ENCODE measurements around the gene IRAK3. TPM values are rescaled to one million over a fixed set of nuclear protein-coding genes. Genes with fewer than 3 reads are reported as not detected.

Gene IRAK3
- total RNA-seq, 1 donor, result 3.0 TPM

DNA sequence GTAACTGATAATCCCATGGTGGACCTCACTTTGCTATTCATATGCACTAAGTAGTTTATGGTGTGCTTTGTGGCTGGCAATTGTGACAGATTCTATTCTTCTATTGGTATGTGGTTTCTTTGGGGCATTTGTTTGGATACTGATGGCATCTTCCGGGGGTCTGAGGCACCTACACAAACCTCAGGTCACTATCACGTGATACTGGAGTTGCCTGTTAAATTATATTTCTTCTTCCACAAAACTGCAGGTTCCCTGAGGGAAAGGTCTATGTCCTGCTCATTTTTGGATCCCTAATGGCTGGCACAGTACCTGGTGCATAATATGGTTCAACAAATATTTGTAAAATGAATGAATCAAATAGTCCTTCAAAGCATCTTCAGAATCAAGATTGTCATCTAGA is 63.8 kb downstream of the IRAK3 start:
- no peak overlapping the region for H3K4me3 ChIP-seq (ENCODE audit: low read depth, low read length)
- no peak for DNase-seq (ENCODE audit: low read depth)
- TF ChIP-seq, protein P1, sequence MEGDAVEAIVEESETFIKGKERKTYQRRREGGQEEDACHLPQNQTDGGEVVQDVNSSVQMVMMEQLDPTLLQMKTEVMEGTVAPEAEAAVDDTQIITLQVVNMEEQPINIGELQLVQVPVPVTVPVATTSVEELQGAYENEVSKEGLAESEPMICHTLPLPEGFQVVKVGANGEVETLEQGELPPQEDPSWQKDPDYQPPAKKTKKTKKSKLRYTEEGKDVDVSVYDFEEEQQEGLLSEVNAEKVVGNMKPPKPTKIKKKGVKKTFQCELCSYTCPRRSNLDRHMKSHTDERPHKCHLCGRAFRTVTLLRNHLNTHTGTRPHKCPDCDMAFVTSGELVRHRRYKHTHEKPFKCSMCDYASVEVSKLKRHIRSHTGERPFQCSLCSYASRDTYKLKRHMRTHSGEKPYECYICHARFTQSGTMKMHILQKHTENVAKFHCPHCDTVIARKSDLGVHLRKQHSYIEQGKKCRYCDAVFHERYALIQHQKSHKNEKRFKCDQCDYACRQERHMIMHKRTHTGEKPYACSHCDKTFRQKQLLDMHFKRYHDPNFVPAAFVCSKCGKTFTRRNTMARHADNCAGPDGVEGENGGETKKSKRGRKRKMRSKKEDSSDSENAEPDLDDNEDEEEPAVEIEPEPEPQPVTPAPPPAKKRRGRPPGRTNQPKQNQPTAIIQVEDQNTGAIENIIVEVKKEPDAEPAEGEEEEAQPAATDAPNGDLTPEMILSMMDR (IDR thresholded peaks at IDR 0.05; ENCODE audit: insufficient read depth, low read depth, low read length), result no peak

DNA sequence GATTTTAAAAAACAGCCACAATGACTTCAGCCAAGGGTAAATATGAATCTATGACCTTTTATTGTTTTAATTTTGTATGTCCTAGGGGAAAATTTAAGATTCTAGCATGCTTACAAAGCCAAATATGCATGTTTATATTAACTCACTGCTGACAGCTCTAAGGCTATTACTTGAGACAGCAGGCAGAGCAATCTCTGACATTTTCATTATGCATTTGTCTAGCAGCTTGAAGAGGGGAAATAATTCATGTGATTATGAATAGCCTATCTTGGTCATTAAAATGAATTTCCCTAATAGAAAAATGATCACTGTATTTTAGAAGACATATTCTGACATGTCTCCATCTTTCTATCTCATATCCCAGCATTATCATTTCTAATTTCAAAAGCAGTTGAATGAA is 66.7 kb downstream of the IRAK3 start:
- TF ChIP-seq, protein P1 (IDR thresholded peaks at IDR 0.05; ENCODE audit: insufficient read depth, low read depth, low read length), result no peak
- H3K4me3 ChIP-seq (ENCODE audit: low read depth, low read length), result no peak overlapping the region
- DNase-seq (ENCODE audit: low read depth), result no peak

DNA sequence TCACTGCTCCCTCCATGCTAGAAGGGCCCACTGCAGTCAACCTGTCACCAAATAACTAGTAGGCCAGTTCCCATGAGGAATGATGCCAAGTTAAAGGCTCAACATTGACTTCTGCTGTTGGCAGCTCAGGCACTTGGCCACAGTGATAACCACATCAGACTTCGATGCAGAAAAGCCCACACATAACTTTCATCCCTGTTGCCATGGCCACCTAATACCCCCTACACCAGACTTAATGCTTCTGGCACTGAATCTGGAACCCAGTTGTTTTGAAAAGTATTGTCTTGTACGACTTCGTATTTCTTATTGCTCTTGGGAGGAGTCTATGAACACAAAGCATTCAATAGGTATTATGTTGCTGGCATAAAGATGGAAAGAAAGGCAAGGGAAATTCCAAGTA is 69.0 kb downstream of the IRAK3 start:
- no peak for DNase-seq (ENCODE audit: low read depth)
- no peak overlapping the region for H3K4me3 ChIP-seq (ENCODE audit: low read depth, low read length)
- TF ChIP-seq, protein P1 (IDR thresholded peaks at IDR 0.05; ENCODE audit: insufficient read depth, low read depth, low read length), result no peak

DNA sequence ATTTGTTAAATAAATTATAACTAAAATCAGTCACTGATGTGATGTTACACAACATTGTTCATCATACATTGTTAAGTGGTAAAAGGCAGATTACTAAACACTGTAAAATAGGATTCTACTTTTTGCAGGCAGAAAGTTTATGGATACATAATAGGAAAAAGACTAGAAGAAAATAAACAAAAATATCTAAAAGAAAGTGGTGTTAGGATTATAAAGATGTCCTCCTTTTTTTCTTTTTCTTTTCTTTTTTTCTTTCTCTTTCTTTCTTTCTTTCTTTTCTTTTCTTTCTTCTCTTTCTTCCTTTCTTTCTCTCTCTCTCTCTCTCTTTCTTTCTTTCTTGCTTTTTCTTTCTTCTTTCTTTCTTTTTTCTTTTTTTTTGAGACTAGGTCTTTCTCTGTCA is 73.7 kb downstream of the IRAK3 start:
- H3K4me3 ChIP-seq (ENCODE audit: low read depth, low read length), result no peak overlapping the region
- TF ChIP-seq, protein P1 (IDR thresholded peaks at IDR 0.05; ENCODE audit: insufficient read depth, low read depth, low read length), result no peak
- DNase-seq (ENCODE audit: low read depth), result no peak

DNA sequence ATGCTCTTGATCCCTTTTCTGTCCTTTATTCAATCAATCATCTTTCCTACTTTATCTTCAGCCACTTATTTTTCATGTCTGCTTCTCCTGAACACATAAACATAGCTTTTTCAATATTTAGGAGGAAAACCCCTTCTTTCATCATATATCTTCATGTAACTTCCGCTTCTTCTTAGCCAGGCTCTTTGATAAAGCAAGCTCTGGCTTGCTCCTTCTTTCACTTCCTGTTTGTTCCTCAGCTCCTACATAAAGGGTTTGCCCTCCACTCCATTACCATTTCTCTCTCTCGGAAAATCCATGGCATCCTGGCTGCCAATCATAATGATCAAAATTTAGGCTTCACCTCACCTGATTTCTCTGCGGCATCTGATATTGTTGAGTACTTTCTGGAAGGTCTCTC is 79.5 kb downstream of the IRAK3 start:
- no peak for DNase-seq (ENCODE audit: low read depth)
- TF ChIP-seq, protein P1 (IDR thresholded peaks at IDR 0.05; ENCODE audit: insufficient read depth, low read depth, low read length), result no peak
- H3K4me3 ChIP-seq (ENCODE audit: low read depth, low read length), result no peak overlapping the region

DNA sequence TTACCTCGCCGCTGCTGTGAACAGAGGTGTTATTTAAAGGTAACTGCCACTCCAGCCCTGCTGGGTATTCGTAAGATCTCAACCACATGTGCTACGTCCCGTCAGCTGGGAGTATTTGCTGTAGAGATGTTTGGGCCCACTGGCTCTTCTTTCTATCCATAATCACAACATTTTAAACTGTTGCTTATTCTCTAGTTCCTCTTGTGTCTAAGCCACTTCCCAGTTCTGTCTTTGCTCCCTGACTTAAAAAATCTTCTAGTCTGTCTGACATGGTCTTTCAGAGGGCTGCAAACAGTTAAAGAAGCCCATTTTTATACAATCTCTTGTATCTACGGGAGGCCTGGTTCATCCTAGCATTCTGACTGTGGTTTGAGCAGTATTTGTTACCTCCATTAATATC is 80.1 kb downstream of the IRAK3 start:
- TF ChIP-seq, protein P1 (IDR thresholded peaks at IDR 0.05; ENCODE audit: insufficient read depth, low read depth, low read length), result no peak
- DNase-seq (ENCODE audit: low read depth), result no peak
- H3K4me3 ChIP-seq (ENCODE audit: low read depth, low read length), result no peak overlapping the region

DNA sequence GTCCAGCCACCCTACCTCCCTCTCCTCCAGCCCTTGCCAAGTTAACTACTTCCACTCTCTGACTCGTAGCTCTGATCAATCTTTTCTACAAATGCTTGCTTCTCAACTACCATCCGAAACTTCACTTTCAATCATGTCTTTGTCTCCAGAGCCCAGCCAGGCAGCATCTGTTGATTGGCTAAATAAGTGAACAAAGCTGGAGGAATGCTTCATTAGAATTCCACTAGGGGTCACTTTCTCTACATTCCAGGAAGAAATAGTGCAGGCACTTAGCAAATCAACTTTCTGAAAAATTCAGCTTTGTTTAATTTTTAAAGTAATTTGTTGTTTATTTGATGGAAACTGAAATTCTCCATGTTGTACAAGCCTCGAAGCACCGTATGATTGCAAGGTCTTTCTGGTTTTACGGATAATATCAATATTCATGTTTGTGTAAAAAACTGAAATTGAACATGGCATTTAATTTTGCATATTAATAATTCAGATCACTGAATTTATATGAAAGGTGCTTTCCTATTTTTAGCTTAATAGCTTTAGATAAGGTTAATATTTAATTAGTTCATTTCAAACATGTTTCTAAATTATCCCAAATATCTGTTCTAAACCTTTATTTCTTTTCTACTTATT is 80.9 kb downstream of the IRAK3 start:
- TF ChIP-seq, protein P1 (IDR thresholded peaks at IDR 0.05; ENCODE audit: insufficient read depth, low read depth, low read length), result peak; percentile 67
- peak; percentile 46 for DNase-seq (ENCODE audit: low read depth)
- no peak overlapping the region for H3K4me3 ChIP-seq (ENCODE audit: low read depth, low read length)

All from fibroblast of villous mesenchyme (primary cell).